Hypothalamus (tissue), 51 donors: ENCODE measurements around the gene SH2D3A.

Source experiments
- DNase-seq, 51 donors: peaks; one replicate each; lab custom pipeline; 2025; lab: John Stamatoyannopoulos, UW

Gene SH2D3A

GRCh38 chr19:6738787-6739389 is 28.3 kb downstream of the SH2D3A start:
- DNase-seq = peak in 5 of 51 donors; percentile 20 to 41 (median 29)

GRCh38 chr19:6737873-6738786 is 29.1 kb downstream of the SH2D3A start:
- peak in 47 of 51 donors; percentile 21 to 100 (median 83) for DNase-seq

- DNase-seq = peak; percentile 95 to 100 (median 99)
These were observed 29.9 kb downstream of the SH2D3A start, which contains the start of gene GPR108 for GRCh38 chr19:6737284-6737872. Gene GPR108, minus strand, starts transcription at chr19:6737580. Its CDS starts 4 bp downstream, at chr19:6737576.

- DNase-seq = peak in 5 of 51 donors; percentile 51 to 86 (median 61)
These were observed 30.3 kb downstream of the SH2D3A start for GRCh38 chr19:6736917-6737283.

- DNase-seq = peak in 43 of 51 donors; percentile 10 to 71 (median 45)
These were observed 30.9 kb downstream of the SH2D3A start for GRCh38 chr19:6736169-6736916.

GRCh38 chr19:6735181-6735911 is 31.9 kb downstream of the SH2D3A start:
- DNase-seq = no peak

GRCh38 chr19:6734096-6734696 is 33.0 kb downstream of the SH2D3A start:
- no peak for DNase-seq

GRCh38 chr19:6733338-6734095 is 33.7 kb downstream of the SH2D3A start:
- no peak for DNase-seq

GRCh38 chr19:6732803-6733337 is 34.4 kb downstream of the SH2D3A start:
- DNase-seq = no peak

- DNase-seq = no peak
These were observed 35.4 kb downstream of the SH2D3A start for GRCh38 chr19:6731822-6732221.

GRCh38 chr19:6730941-6731670 is 36.1 kb downstream of the SH2D3A start:
- no peak for DNase-seq

GRCh38 chr19:6730153-6730804 is 37.0 kb downstream of the SH2D3A start:
- DNase-seq = peak in 40 of 51 donors; percentile 4 to 76 (median 45)

GRCh38 chr19:6729573-6730152 is 37.6 kb downstream of the SH2D3A start:
- DNase-seq = no peak

GRCh38 chr19:6728346-6728745 is 38.9 kb downstream of the SH2D3A start:
- DNase-seq = peak in 15 of 51 donors; percentile 5 to 38 (median 18)

GRCh38 chr19:6725513-6726231 is 41.6 kb downstream of the SH2D3A start:
- no peak for DNase-seq
